Keratinocyte (primary cell): ENCODE data around the gene GGNBP2. TPM values are rescaled to one million over a fixed set of nuclear protein-coding genes. Genes with fewer than 3 reads are reported as not detected.
A peak's percentile ranks its signal among the peaks of the same experiment; 100 is the strongest.

Source experiments
- DNase-seq: peaks from one replicate; pipeline ENCODE4 v3.0.0-alpha.2; 2011; ENCODE audit warnings: low read depth, missing footprints, low spot score
- FAIRE-seq: peaks from 2 replicates; lab custom pipeline; 2011; peaks lifted over from hg19 to GRCh38; lab: Jason Lieb, UNC
- H2AFZ ChIP-seq: 2 replicates; pipeline ENCODE4 v1.6.0; 2012; ENCODE audit warnings: low read length, control low read depth, inconsistent platforms; ENCODE audit not compliant: control insufficient read depth
- H3K27ac ChIP-seq: 2 replicates; pipeline ENCODE4 v1.5.1; 2011; ENCODE audit warnings: low read length; ENCODE audit not compliant: control insufficient read depth, insufficient read depth
- H3K27me3 ChIP-seq: 3 replicates; pipeline ENCODE4 v1.6.0; 2011; ENCODE audit warnings: low read length; ENCODE audit not compliant: control insufficient read depth, insufficient read depth; ENCODE audit errors: extremely low read depth
- H3K36me3 ChIP-seq, 2 experiments: 2 replicates in 1 of 2; 3 replicates in 1 of 2; pipeline ENCODE4 v1.5.1; 2011; ENCODE audit warnings: low read length in 2 of 2, mild to moderate bottlenecking in 1 of 2; ENCODE audit not compliant: control insufficient read depth in 2 of 2, insufficient read depth in 2 of 2; ENCODE audit errors: extremely low read depth in 1 of 2
- H3K4me1 ChIP-seq: 3 replicates; pipeline ENCODE4 v1.5.1; 2011; ENCODE audit warnings: low read length; ENCODE audit not compliant: control insufficient read depth, insufficient read depth; ENCODE audit errors: extremely low read depth
- H3K4me2 ChIP-seq: 3 replicates; pipeline ENCODE4 v1.6.0; 2011; ENCODE audit warnings: low read depth, low read length; ENCODE audit not compliant: control insufficient read depth, insufficient read depth; ENCODE audit errors: extremely low read depth
- H3K4me3 ChIP-seq, 3 experiments: fragments of 200-600 bp in 1 of 3; sonication (generic) in 1 of 3; 2 replicates in 2 of 3; 3 replicates in 1 of 3; pipeline ENCODE4 v1.5.1; 2011 to 2016; ENCODE audit warnings: low read length in 3 of 3, mild to moderate bottlenecking in 3 of 3, control low read depth in 2 of 3, inconsistent platforms in 1 of 3, low read depth in 1 of 3, mixed read lengths in 1 of 3, mixed run types in 1 of 3, moderate library complexity in 1 of 3; ENCODE audit not compliant: control insufficient read depth in 2 of 3, insufficient read depth in 2 of 3; ENCODE audit errors: extremely low read depth in 1 of 3
- H3K79me2 ChIP-seq: 2 replicates; pipeline ENCODE4 v1.6.0; 2012; ENCODE audit warnings: low read length; ENCODE audit not compliant: control insufficient read depth, insufficient read depth
- H3K9ac ChIP-seq: 3 replicates; pipeline ENCODE4 v1.6.0; 2011; ENCODE audit warnings: low read length; ENCODE audit not compliant: control insufficient read depth, insufficient read depth; ENCODE audit errors: extremely low read depth
- H3K9me1 ChIP-seq: 3 replicates; pipeline ENCODE4 v1.6.0; 2011; ENCODE audit warnings: low read length; ENCODE audit not compliant: control insufficient read depth, insufficient read depth; ENCODE audit errors: extremely low read depth
- H3K9me3 ChIP-seq: 2 replicates; pipeline ENCODE4 v1.5.1; 2012; ENCODE audit warnings: low read depth, low read length; ENCODE audit not compliant: control insufficient read depth
- H4K20me1 ChIP-seq: 3 replicates; pipeline ENCODE4 v1.6.0; 2011; ENCODE audit warnings: low read length; ENCODE audit not compliant: control insufficient read depth, insufficient read depth; ENCODE audit errors: extremely low read depth
- EZH2 ChIP-seq: IDR thresholded peaks from one replicate; pipeline ENCODE4 v1.6.1; 2012; ENCODE audit warnings: inconsistent platforms, mild to moderate bottlenecking, low read length, moderate library complexity
- dilution Hi-C: fragments of 300-500 bp; cut with MboI; formaldehyde crosslinking; loops from one replicate; pipeline ENCODE4 v1.7.0; 2020; ENCODE audit warnings: low sequenced_read_pairs; ENCODE audit not compliant: extremely low pct_ligation_motif_present
- polyA plus RNA-seq, 5 experiments: library from polyadenylated mRNA; depleted of rRNA in 3 of 5; stranded (reverse) in 3 of 5; stranded (forward) in 1 of 5; unstranded in 1 of 5; fragments of >200 nt; gene quantifications; 1 replicate in 1 of 5; 2 replicates in 3 of 5; 3 replicates in 1 of 5; pipeline versions ENCODE4 v1.2.1 to v1.2.3, GENCODE V29; 2011 to 2012; ENCODE audit warnings: missing spikeins in 2 of 5, low read depth in 1 of 5, low replicate concordance in 1 of 5
- TF ChIP-seq, protein P1 (sequence below), 3 experiments: IDR thresholded peaks in 1 of 3; conservative IDR thresholded peaks in 1 of 3; optimal IDR thresholded peaks in 1 of 3; 2 replicates in 2 of 3; 3 replicates in 1 of 3; pipeline versions ENCODE3 to v1.5.1; 2011; ENCODE audit warnings: low read length in 3 of 3, mild to moderate bottlenecking in 3 of 3, moderate library complexity in 2 of 3, control low read depth in 1 of 3, inconsistent platforms in 1 of 3; ENCODE audit not compliant: insufficient read depth in 2 of 3; ENCODE audit errors: extremely low read depth in 1 of 3

GGNBP2 gene
- polyA plus RNA-seq, 1 donor (not counting 4 experiments of a cell fraction or from before 2014, with no cell fraction given): 95.5 TPM

DNA sequence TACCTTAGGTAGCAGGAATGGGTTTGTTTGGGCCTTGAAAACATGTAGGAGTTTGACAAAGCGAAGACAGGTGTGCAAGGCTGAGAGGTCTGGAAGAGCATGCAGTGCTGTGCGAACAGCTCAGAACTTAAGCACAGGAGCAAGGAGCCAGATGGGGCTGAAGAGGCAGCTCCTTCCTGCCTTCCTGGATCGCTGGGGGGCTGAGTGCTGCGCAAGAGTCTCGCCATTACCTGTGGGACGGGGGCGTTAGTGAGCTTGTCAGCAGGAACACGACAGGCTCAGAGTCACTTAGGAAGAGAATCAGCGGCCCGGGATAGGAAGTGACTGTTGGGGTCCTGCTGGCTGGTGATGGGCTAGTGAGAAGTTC is 56.2 kb downstream of the GGNBP2 start:
- Histone ChIP-seq H3K36me3 (peaks cover 4 to 15% of the 10 kb centered on the region in 2 experiments), H3K4me3 (peak overlapping the region; percentile 56 to 91 (median 78)), H3K9me3 (no peaks in the 10 kb centered on the region), H3K27ac (peak overlapping the region; percentile 67), H3K4me2 (peak overlapping the region; percentile 99), H4K20me1 (no peaks in the 10 kb centered on the region), H3K4me1 (peaks cover 16% of the 10 kb centered on the region), H3K9ac (peak overlapping the region; percentile 82), H2AFZ (peak overlapping the region; percentile 85), H3K27me3 (no peaks in the 10 kb centered on the region), H3K9me1 (no peaks in the 10 kb centered on the region), H3K79me2 (peaks cover 33% of the 10 kb centered on the region)
- no peak for FAIRE-seq
- dilution Hi-C loops: no loop called here
- DNase-seq: no peak
- TF ChIP-seq, protein P1, sequence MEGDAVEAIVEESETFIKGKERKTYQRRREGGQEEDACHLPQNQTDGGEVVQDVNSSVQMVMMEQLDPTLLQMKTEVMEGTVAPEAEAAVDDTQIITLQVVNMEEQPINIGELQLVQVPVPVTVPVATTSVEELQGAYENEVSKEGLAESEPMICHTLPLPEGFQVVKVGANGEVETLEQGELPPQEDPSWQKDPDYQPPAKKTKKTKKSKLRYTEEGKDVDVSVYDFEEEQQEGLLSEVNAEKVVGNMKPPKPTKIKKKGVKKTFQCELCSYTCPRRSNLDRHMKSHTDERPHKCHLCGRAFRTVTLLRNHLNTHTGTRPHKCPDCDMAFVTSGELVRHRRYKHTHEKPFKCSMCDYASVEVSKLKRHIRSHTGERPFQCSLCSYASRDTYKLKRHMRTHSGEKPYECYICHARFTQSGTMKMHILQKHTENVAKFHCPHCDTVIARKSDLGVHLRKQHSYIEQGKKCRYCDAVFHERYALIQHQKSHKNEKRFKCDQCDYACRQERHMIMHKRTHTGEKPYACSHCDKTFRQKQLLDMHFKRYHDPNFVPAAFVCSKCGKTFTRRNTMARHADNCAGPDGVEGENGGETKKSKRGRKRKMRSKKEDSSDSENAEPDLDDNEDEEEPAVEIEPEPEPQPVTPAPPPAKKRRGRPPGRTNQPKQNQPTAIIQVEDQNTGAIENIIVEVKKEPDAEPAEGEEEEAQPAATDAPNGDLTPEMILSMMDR (optimal IDR thresholded peaks at IDR 0.05 in 1 of 3, IDR thresholded peaks at IDR 0.05 in 1 of 3, conservative IDR thresholded peaks at IDR 0.05 in 1 of 3; ENCODE audit: extremely low read depth in 1 of 3, insufficient read depth in 2 of 3, low read length in 3 of 3): no peak
- no peak for TF ChIP-seq EZH2

DNA sequence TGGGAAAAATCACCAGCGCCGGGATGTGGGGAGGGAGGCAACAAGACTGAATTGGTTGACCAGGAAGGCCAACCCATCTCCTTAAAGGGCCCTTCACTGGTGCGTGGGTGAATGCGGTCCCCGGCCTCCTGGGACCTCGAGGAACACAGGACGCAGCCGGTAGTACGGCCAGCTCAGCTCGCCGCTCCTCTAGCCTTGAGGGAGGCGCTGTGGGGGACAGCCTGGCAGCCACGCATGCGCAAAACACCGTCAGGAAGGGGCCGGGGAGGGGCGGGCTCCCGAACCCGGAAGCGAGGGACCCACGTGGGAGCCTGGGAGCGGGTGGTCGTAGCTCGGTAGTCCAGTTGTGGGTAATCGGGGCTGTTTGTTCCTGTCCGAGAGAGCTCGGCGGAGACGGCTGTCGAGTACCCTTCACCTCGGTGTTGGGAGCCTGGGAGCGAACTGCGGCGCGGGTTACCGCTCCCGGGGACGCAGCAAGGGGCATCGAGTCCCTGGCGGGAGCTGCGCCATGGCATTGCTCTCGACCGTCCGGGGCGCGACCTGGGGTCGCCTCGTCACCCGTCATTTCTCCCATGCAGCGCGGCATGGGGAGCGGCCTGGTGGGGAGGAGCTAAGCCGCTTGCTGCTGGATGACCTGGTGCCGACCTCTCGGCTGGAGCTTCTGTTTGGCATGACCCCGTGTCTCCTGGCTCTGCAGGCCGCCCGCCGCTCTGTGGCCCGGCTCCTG is 56.7 kb downstream of the GGNBP2 start, which contains the start of gene MRM1:
Gene MRM1, plus strand, starts transcription at position 281 of the 727 bp plus-strand sequence. Its CDS starts 228 bp downstream, at position 509.
- Histone ChIP-seq H3K36me3 (peaks cover 4 to 15% of the 10 kb centered on the region in 2 experiments), H4K20me1 (no peaks in the 10 kb centered on the region), H3K9me3 (no peaks in the 10 kb centered on the region), H3K79me2 (peaks cover 35% of the 10 kb centered on the region), H3K27ac (peak within 1 kb of the TSS; percentile 67), H2AFZ (peak within 1 kb of the TSS; percentile 85), H3K9me1 (no peaks in the 10 kb centered on the region), H3K4me3 (peak within 1 kb of the TSS; percentile 56 to 91 (median 78)), H3K27me3 (no peaks in the 10 kb centered on the region), H3K4me1 (peaks cover 16% of the 10 kb centered on the region), H3K9ac (peak within 1 kb of the TSS; percentile 82), H3K4me2 (peak within 1 kb of the TSS; percentile 99)
- FAIRE-seq (no peak), DNase-seq (peak; percentile 60)
- no peak for TF ChIP-seq EZH2
- TF ChIP-seq, protein P1 (optimal IDR thresholded peaks at IDR 0.05 in 1 of 3, IDR thresholded peaks at IDR 0.05 in 1 of 3, conservative IDR thresholded peaks at IDR 0.05 in 1 of 3; ENCODE audit: extremely low read depth in 1 of 3, insufficient read depth in 2 of 3, low read length in 3 of 3): peak; percentile 3 to 55 (median 6)
- dilution Hi-C loops: no loop called here
